Psoas muscle (tissue), 8 donors: ENCODE data around the gene CEP104. TPM values are rescaled to one million over a fixed set of nuclear protein-coding genes. Genes with fewer than 3 reads are reported as not detected.

Experiments used
- ATAC-seq, 4 donors: fragments of 200-7000 bp; cut with Tn5 transposase; one replicate each; pipeline ENCODE4 v1.9.1; 2020; ENCODE audit warnings: moderate library complexity in 3 of 4, mild to moderate bottlenecking in 2 of 4
- DNase-seq, 2 donors: peaks; one replicate each; pipeline ENCODE4 v3.0.0-alpha.2; 2020
- H3K27ac ChIP-seq: fragments of 200-600 bp; one replicate; pipeline ENCODE4 v1.8.0; 2022
- H3K27me3 ChIP-seq, 3 donors: fragments of 200-600 bp in 1 of 3; one replicate each; pipeline versions ENCODE4 v1.6.1 to v1.8.0; 2013 to 2022; ENCODE audit warnings: low read length in 2 of 3, mild to moderate bottlenecking in 2 of 3, moderate library complexity in 1 of 3; ENCODE audit not compliant: insufficient read depth in 3 of 3
- H3K36me3 ChIP-seq, 2 donors: fragments of 200-600 bp in 1 of 2; one replicate each; pipeline versions ENCODE4 v1.6.1 to v1.8.0; 2013 to 2022; ENCODE audit warnings: low read depth in 1 of 2, mild to moderate bottlenecking in 1 of 2, moderate library complexity in 1 of 2; ENCODE audit not compliant: insufficient read depth in 1 of 2
- H3K4me1 ChIP-seq: fragments of 200-600 bp; one replicate; pipeline ENCODE4 v1.8.0; 2022
- H3K4me3 ChIP-seq: fragments of 200-600 bp; one replicate; pipeline ENCODE4 v1.8.0; 2022; ENCODE audit warnings: mild to moderate bottlenecking
- H3K9me3 ChIP-seq: fragments of 200-600 bp; one replicate; pipeline ENCODE4 v1.8.0; 2022
- CTCF ChIP-seq: fragments of 200-600 bp; IDR thresholded peaks from one replicate; pipeline ENCODE4 v1.8.0; 2022; ENCODE audit warnings: antibody characterized with exemption
- WGBS, 3 donors: extraction: QIAGEN DNeasy Blood & Tissue Kit; methylation state at CpG; one replicate each; pipeline versions ENCODE4 v1.1.6 to v1.1.7; 2013; 5-methylcytosine and 5-hydroxymethylcytosine counted together
- intact Hi-C, 2 donors: fragments of 100-400 bp; cut with DNase I; formaldehyde crosslinking; loops; one replicate each; pipeline versions ENCODE4 v1.11.0 to v1.14.2; 2022
- polyA plus RNA-seq, 3 donors: library from polyadenylated mRNA; stranded (reverse); fragments of 200-250 nt; gene quantifications; one replicate each; pipeline ENCODE4 v1.2.3, GENCODE V29; 2013
- total RNA-seq, 4 donors: library from RNA; stranded (reverse); fragmentation: NEBNext Ultra II Directional in 2 of 4; extraction: Animal tissue kit (Norgen Biotek cat#: 25700) in 2 of 4; gene quantifications; one replicate each; pipeline versions ENCODE4 v1.2.1 to v1.2.4, GENCODE V29; 2021 to 2023
- donor health status: healthy with polysubstance abuse.
- donor health status: DM: no; HTN: no; CAD: no; lungs with moderate emphysema.
- donor health status: Bipolar disorder and iron deficiency.
- donor health status: healthy.
- donor health status: DM: yes; HTN: yes; CAD: no.
- donor health status: DM: no; HTN: no; CAD: no.
- donor health status: DM: no; HTN: no; CAD: no.
- donor health status: DM: yes; HTN: yes; CAD: no.

CEP104 gene
- total and polyA plus RNA-seq, 7 donors = 9.0 to 37.7 (median 31.3) TPM

- Histone ChIP-seq H3K36me3 (peaks cover 0 to 11% of the 10 kb centered on the region in 2 donors), H3K27me3 (no peaks in the 10 kb centered on the region), H3K4me3 (peak overlapping the region; percentile 94), H3K27ac (peak overlapping the region; percentile 79), H3K4me1 (peaks cover 36% of the 10 kb centered on the region), H3K9me3 (no peaks in the 10 kb centered on the region)
- ATAC-seq = peak in 1 of 4 donors; percentile 1
- DNase-seq = peak in 1 of 2 donors; percentile 27
- 3 to 4% (median 3%) methylated on average over 39 to 53 of the region's 53 CpGs for WGBS, 3 donors
- intact Hi-C loops = no loop called here
- no peak for TF ChIP-seq CTCF
These were observed 61.4 kb downstream of the CEP104 start for GRCh38 chr1:3795453-3796214.

GRCh38 chr1:3790952-3791351, 66.1 kb downstream of the CEP104 start:
- intact Hi-C loops = no loop called here
- no peak overlapping the region for H3K27ac ChIP-seq
- ATAC-seq = no peak
- no peaks in the 10 kb centered on the region for H3K27me3 ChIP-seq
- WGBS, 3 donors = 71 to 79% (median 76%) methylated on average over 18 of the region's 18 CpGs
- no peak for DNase-seq
- H3K36me3 ChIP-seq = peaks cover 0 to 31% of the 10 kb centered on the region in 2 donors
- no peak overlapping the region for H3K4me3 ChIP-seq
- no peaks in the 10 kb centered on the region for H3K9me3 ChIP-seq
- H3K4me1 ChIP-seq = peaks cover 35% of the 10 kb centered on the region
- TF ChIP-seq CTCF = no peak

GRCh38 chr1:3790500-3790923, 66.5 kb downstream of the CEP104 start:
- Histone ChIP-seq H3K27ac (no peak overlapping the region), H3K9me3 (no peaks in the 10 kb centered on the region), H3K36me3 (peaks cover 0 to 35% of the 10 kb centered on the region in 2 donors), H3K27me3 (no peaks in the 10 kb centered on the region), H3K4me3 (no peak overlapping the region), H3K4me1 (peaks cover 34% of the 10 kb centered on the region)
- intact Hi-C loops = no loop called here
- 43 to 54% (median 49%) methylated on average over 12 of the region's 12 CpGs for WGBS, 3 donors
- peak in 2 of 4 donors; percentile 15 to 29 for ATAC-seq
- no peak for TF ChIP-seq CTCF
- peak in 1 of 2 donors; percentile 61 for DNase-seq

- WGBS, 3 donors = 77 to 86% (median 78%) methylated on average over 34 of the region's 34 CpGs
- Histone ChIP-seq H3K9me3 (no peaks in the 10 kb centered on the region), H3K27ac (no peak overlapping the region), H3K36me3 (peaks cover 0 to 44% of the 10 kb centered on the region in 2 donors), H3K4me3 (no peak overlapping the region), H3K4me1 (peaks cover 26% of the 10 kb centered on the region), H3K27me3 (no peaks in the 10 kb centered on the region)
- ATAC-seq (peak in 1 of 4 donors; percentile 7), DNase-seq (no peak)
- no peak for TF ChIP-seq CTCF
- intact Hi-C loops = no loop called here
These were observed 67.3 kb downstream of the CEP104 start for GRCh38 chr1:3789421-3790300.
